GM21723 (cell line): ENCODE data around the gene KLC3.
"Not testable (repeated sequence)": the region's sequence is repeated elsewhere in the genome, so short reads cannot be mapped to it uniquely, and the experiment has no call there.

Source experiments
- ATAC-seq: cut with Tn5 transposase; IDR thresholded peaks from one replicate; pipeline ENCODE4 v1.9.1; 2021; ENCODE audit warnings: mild to moderate bottlenecking, moderate library complexity; ENCODE audit not compliant: unreplicated experiment

The KLC3 gene

DNA sequence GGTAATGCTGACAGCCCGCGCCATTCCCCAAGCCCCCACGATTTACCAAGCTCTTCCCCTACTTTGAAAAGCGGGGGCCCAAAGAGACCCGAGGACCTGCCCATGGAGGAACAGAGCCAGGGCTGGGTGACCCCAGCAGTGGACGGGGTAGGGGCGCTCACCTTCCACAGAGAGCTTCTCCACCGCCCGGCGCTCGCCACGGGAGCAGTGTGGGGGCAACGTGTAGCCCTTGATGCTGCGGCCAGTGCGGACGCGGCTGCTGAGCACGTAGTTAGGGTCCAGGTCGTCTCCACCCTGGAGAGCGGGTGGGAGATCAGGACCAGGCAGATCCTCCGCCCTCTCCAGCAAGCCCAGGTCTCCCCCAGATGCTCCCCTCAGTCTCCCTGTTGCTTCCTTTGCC, 25.2 kb upstream of the KLC3 start:
- no peak for ATAC-seq

DNA sequence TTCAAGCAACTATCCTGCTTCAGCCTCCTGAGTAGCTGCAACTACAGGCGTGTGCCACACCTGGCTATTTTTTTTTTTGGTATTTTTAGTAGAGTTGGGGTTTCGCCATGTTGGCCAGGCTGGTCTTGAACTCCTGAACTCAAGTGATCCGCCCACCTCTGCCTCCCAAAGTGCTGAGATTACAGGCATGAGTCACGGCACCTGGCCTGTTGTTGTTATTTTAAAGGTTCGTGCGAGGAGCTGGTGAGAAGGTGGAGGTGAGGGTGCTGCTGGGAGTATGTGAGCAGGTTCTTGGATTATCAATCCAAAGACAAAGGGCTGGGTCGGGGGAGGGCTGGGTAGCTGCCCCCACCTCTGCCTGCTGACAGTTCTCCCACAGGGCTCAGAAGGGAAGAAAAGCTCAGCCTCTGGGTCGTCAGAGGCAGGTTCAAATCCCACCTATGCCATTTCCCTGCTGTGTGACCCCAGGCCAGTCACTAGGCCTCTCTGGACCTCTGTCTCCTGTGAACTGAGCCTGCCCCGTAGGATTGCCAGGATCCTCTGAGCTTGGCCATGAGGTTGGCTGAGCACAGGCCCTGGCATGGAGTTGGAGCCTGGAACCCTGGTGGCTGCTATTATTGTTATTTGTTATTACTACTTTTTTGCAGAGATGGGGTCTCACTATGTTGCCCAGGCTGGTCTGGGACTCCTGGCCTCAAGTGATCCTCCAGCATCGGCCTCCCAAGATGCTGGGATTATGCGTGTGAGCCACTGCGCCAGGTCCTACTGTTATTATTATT, 19.4 kb upstream of the KLC3 start:
- no peak for ATAC-seq

DNA sequence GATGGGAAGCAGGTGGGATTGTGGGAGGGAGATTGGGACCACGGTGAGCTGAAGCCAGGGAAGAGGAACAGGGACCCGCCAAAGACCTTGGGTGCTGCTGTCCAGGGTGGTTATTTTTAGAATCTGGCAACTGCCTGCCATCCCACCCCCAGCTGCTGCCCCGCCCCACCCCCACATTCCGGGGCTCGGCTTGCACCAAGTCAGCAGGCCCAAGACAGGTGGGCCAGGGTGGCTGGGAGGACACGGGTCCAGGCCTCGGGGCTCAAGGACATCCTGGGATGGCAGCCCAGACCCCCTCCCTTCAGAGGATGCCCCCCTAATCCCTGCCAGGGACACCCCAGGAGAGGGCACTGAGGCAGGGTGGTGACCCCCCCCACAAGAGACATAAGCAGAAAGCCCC, 18.7 kb upstream of the KLC3 start:
- ATAC-seq: no peak

DNA sequence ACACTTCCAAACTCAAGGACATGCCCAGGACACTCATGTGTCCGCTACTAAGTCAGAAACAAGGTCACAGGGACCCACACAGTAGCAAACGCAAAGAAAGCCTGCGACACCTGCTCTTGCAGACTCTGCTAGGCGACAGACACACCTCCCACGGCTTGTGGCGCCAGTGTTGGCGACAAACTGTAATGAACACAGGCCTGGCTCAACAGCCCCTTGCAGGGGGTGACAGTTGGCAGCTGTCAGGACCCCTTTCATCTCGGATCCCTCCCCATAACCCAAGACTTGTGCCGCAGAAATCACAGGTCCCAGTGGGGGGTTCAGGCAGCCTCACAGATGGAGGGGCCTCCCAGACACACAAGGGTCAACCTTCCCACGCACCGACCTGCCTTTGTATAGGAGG, 18.2 kb upstream of the KLC3 start:
- no peak for ATAC-seq

DNA sequence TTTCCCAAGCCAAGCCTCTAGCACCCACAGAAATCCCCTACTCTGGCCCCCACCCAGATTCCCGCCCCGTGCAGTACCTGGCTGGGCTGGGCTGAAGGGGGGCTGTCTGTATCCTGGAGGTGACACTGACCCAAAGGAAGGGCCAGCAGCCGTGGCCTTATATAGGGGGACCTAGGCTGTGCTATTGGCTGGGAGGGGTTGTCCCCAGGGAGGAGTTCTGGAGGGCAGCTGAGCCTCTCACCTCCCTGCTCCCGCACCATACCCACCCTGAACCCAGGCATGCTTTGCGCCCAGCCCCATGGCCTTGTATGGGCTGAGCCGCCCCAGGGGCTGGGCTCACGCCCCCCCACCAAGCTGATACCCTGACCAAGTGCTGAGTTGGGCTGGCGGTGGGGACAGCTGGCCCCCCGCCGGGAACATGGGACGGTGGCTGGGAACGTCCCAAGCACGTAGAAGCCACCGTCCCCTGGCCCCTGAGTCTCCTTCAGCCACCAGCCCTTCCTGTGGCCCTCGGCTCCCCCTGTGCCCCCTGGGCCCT, 17.7 kb upstream of the KLC3 start, which contains the start of gene CKM:
Gene CKM (minus strand): TSS at position 132 of the 538 bp plus-strand sequence. CDS start 3,162 bp downstream, outside the sequence.
- no peak for ATAC-seq

DNA sequence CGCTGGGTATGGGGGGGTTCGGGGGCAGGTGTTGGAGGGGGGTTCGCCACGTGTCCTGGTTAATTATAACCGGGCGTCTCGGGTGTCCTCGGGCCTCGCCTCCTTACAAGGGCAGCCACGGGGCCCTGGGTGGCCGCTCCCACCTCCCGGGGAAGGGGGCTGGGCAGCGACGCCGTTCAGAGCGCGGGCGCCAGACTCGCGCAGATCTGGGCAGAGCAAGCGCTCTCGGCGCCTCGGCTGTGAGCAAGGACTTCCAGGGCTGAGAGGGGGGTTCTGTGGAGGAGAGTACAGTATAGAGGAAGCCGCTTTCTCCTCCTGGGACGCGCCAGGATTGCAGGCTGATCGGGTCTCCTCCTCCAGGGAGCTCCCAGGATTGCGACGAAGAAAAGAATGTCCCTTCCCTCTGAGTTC, 16.9 kb upstream of the KLC3 start:
- ATAC-seq: no peak

DNA sequence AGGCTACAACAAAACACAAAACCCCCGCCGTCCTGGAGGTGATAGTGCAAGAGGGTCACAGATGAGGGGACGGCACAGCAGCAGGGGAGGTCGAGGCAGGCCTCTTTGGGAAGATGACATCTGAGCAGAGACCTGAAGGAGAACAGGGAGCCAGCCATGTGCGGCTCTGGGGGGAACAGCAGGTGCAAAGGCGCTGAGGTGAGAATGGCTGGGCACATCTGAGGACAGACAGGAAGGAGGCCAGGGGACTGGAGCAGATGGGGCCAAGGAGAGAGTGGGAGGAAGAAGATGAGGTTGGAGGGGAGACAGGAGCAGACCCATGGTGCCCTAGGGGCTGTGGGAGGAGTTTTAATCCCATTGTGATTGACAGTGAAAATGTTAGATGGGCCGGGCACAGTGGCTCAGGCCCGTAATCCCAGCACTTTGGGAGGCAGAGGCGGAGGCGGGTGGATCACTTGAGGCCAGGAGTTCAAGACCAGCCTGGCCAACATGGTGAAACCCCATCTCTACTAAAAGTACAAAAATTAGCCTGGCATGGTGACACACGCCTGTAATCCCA, 16.1 kb upstream of the KLC3 start:
- ATAC-seq: no peak

DNA sequence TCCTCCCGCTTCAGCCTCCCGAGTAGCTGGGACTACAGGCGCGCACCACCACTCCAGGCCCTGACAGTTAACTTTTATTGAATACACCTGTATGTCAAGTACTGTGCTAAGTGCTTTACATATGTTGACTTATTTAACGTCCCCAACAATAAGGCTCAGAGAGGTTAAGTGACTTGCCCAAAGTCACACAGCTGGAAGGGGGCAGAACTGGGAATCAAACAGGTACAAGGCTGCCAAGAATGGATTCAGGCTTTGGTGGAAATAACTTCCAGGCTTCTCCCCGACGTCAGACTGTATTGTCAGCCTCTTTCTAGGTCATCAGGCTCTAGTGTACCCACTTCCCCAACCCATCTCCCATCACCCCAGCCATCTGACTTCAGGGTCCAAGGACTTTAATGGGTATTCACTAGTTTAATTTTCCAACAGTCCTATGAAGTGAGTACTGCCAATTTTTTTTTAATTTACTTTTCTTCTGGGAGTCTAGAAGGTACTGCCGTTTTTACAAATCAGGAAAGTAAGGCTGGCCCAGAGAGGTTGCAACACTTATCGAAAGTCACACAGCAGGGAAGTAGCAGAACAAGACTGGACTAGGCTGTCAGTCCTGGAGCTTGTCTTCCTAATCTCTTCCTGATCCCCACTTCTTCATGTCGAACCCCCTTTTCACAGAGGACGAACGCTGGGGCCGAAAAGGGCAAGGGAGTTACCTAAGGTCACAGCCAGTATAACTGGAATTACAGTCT, 13.0 kb upstream of the KLC3 start:
- ATAC-seq: no peak

DNA sequence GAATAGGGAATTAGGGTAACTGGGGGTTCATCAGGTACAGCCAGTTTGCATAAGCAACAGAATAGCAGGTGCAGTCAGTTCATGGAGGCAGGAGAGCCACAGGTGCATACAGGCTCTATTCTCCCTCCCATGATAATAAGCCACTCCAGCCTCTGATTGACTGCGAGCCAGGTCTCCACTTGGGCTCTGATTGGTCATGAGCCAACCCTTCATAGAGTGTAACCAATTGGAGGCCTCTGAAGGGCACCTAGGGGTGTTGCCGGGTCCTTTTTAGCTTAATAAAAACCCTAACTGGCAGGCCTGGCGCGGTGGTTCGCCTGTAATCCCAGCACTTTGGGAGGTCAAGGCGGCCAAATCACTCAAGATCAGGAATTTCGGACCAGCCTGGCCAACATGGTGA, 9.1 kb upstream of the KLC3 start:
- no peak for ATAC-seq

DNA sequence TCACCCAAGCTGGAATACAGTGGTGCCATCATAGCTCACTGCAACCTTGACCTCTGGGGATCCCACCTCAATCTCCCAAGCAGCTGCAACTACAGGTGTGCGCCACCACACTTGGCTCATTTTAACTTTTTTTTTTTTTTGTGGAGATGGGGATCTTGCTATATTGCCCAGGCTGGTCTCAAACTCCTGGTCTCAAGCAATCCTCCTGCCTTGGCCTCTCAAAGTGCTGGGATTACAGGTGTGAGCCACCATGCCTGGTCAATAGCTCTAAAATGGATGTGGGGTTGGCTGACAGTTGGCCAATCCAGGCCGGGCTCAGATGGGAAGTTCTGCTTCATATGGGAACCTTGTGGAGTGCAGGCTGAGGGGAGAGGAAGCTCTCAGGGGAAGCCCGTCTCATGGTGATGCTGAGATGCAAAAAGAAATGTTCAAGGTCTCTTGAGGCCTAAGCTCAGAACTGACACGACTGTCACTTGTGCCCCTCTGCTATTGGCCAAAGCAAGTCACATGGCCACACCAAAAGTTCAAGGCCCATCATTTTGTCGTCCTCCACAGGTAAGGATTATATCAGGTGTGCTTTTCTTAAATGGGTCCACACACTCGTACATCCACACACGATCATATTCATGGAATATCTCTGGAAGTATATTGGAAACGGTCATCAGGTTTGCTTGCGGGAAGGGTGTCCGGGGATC, 6.8 kb upstream of the KLC3 start:
- ATAC-seq: no peak

DNA sequence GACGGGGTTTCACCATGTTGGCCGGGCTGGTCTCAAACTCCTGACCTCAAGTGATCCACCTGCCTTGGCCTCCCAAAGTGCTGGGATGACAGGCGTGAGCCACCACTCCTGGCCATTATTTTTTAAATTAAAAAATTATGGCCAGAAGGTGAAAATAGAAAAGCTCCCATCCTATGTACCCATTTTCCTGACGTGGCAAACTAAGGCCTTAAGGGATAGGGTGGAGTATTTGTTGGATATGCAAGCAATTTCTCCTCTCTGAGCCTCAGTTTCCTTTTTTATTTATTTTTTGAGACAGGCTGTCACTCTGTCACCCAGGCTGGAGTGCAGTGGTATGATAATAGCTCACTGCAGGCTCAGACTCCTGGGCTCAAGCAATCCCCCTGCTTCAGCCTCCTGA, 5.7 kb upstream of the KLC3 start:
- ATAC-seq: not testable (repeated sequence)

DNA sequence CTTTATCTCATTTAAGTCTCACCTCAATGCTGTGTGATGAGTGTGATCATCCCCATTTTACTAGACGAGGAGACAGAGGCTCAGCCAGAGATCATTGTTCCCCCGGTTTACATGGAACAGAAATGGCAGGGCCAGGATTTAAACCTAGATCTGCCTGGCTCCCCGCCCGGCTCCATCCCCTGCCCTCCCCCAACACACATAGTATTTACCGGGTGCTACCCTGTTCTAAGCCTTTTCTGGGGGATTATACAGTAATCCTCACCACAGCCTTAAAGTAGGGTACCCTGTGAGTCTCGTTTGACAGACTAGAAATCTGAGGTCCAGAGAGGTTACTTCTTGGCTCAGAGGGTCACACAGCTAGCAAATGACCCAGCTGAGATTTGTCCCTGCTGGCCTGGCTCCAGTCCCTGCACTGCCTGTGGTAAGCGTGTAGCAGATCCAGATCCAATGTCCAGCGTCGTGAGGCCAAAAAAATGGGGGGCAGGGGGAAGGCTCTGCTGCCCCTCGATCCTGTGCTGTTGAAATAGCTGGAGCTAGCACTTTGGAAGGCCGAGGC, 3.8 kb upstream of the KLC3 start:
- no peak for ATAC-seq

DNA sequence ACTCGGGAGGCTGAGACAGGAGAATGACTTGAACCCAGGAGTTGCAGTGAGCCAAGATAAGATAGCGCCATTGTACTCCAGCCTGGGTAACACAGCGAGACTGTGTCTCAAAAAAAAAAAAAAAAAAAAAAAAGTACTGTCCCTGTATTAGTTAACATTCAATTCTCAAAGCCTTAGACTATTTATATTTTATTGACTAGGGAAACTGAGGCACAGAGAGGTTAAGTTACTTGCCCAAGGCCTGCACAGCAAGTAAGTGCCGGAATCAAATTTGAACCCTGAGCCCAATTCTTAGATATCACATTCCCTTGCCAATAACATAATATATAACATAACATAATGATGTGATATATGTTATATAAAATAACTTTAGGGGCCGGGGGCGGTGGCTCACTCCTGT, 921 bp upstream of the KLC3 start:
- ATAC-seq: no peak

DNA sequence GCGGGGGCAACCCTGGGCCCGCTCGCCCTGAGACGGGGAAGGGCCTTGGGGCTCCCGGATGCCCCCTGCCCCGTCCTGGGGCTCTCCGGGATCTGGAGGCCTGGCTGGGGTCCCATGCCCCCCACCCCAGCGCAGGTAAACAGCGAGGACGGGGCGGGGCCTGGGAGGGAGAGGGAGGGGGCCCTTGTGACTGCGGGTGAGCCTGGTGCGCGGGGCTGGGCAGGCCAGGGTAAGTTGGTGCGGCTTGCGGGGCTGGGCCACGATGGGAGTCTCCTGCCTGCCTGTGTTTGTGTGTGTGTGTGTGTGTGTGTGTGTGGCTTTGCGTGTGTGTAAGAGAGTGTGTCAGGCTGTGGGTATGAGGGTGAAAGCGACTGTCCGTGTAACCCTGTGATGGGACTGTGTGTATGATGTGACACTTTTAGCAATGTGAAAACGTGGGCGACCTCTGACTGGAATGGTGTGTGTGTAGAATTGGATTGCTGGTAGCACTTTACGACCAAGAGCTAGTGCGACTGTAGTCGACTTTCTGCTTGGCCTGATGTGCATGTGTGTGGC, 426 bp downstream of the KLC3 start:
- no peak for ATAC-seq

DNA sequence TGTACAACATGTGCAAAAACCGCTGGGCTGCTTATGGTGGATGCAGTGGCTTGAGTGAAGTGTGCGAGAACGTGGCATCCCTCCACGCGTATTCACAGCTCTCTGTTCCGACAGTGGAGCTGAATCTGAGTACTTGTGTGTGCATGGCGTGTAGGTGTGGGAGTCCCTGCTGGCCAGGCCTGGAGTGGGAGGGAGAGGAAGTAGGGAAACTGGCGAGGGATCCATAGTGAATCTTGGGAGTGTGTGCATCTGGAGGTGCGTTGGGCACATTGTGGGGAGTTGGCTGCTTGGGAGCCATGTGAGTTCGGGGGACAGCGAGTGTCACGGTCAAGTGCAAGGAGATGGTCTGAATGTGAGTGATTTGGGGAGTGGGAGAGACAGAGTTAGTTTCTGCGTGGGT, 2.4 kb downstream of the KLC3 start:
- ATAC-seq: no peak

DNA sequence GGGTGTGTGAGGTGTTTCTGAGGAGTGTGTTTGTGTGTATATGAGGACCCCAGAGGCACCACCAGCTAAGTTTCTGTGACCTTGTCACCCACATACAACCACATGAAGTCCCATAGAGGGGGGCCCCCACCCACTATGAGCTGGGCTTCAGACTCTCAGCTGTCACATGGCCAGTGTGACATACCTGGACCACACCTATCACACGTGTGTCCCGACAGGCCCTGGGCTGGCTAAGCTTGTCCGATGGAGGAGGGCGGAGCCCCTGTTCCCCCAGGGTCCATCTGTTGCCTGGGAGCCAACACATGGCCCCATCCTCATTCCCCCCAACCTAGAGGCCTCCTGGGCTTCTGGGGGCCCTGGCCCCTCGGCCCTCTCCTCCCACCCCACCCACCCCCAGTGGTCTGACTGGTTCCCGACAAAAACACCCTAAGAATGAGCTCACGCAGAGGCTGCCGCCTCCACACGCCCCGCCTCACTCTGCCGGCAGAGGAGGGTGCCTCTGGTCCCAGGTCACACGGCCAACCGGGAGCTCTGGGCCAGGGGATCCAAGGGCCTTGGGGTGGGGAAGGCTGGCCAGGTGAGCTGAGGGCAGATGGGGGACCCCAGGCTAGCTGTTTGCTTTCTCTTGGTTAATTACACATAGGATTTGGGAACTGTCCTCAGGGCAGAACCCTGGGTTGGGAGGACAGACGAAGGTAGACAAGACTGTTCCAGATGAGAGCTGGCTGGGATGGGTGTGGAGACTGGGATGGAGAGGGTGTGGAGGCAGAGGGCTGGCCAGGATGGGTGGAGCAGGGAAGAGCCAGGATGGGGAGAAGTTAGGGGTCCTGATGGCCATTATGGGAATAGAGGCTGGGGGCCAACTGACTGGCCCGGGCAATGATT, 4.3 kb downstream of the KLC3 start:
- no peak for ATAC-seq

DNA sequence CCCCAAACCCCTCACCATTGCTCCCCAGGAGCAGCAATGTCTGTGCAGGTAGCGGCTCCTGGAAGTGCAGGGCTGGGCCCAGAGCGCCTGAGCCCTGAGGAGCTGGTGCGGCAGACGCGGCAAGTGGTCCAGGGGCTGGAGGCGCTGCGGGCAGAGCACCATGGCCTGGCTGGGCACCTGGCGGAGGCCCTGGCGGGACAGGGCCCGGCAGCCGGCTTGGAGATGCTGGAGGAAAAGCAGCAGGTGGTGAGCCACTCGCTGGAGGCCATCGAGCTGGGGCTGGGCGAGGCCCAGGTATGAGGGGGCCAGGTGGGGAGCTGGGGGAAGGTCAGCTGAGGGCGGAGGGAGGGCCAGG, 4.9 kb downstream of the KLC3 start:
- ATAC-seq: no peak

DNA sequence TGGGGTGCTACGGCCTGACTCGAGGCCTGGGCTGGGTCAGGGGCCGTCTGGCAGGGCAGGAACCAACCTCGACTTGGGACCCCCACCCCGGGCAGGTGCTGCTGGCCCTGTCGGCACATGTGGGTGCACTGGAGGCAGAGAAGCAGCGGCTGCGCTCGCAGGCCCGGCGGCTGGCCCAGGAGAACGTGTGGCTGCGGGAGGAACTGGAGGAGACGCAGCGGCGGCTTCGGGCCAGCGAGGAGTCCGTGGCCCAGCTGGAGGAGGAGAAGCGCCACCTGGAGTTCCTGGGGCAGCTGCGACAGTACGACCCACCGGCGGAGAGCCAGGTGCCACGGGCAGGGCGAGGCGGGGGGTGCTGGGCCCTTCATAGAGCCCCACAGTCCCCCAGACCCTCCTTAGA, 5.9 kb downstream of the KLC3 start:
- ATAC-seq: no peak

DNA sequence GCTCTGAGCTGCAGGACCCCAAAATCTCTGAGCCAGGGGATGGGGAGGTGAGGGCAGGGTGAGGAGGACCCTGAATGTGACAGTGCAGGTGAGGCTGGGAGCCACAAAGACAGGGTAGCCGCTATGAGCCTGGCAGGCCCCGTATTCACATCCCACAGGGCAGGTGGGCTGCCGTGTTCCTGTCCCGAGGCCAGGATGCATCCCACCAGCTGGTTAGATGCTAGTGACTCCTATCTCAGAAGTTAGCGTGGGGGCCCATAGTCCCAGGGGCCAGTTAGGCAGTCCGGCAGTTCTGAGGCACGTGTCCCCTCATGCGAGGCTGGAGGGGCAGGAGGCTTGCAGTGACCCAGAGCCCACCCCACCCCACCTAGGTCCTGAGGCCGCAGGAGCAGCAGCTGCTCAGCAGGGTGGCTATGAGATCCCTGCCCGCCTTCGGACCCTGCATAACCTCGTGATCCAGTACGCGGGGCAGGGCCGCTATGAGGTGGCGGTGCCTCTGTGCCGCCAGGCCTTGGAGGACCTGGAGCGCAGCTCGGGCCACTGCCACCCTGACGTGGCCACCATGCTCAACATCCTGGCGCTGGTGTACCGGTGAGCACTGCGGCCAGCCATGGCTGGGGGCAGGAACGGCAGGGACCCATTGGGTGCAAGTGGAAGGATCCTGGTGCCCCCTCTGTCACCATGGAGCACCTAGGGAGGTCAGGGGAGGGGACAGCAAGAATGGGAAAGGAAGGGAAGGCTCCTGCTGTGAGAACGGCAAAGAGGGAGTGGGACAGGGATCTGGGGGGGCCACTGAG, 7.2 kb downstream of the KLC3 start:
- ATAC-seq: no peak
